H1 (cell line): ENCODE data around the gene AGRP. TPM values are rescaled to one million over a fixed set of nuclear protein-coding genes. Genes with fewer than 3 reads are reported as not detected.

Source experiments
- CTCF ChIA-PET: fragments of 300-600 bp; sonication (Branson Sonifier 250); formaldehyde crosslinking; loops from one replicate; lab custom pipeline; 2021; ENCODE audit not compliant: partially characterized antibody; lab: Charles Lee
- POLR2A ChIA-PET: fragments of 300-600 bp; sonication (Branson Sonifier 250); formaldehyde crosslinking; loops from one replicate; lab custom pipeline; 2021; ENCODE audit warnings: inconsistent platforms; ENCODE audit not compliant: partially characterized antibody; lab: Charles Lee
- DNase-seq, 2 experiments: peaks; one replicate each; pipeline versions ENCODE4 v3.0.0 to v3.0.0-alpha.2; 2010 to 2022; ENCODE audit warnings: low spot score in 2 of 2, low read depth in 1 of 2, mixed read lengths in 1 of 2
- FAIRE-seq: peaks from 2 replicates; lab custom pipeline; 2011; peaks lifted over from hg19 to GRCh38; lab: Jason Lieb, UNC
- H2AFZ ChIP-seq: 2 replicates; pipeline ENCODE4 v1.8.1; 2012; ENCODE audit warnings: low read length, inconsistent platforms
- H2AK5ac ChIP-seq: 2 replicates; pipeline ENCODE4 v1.6.1; 2013; ENCODE audit warnings: low read depth, low read length
- H2BK120ac ChIP-seq: replicated peaks from 2 replicates; pipeline ENCODE3; 2013; ENCODE audit warnings: low read depth, low read length, inconsistent platforms
- H2BK12ac ChIP-seq: 2 replicates; pipeline ENCODE4 v1.6.1; 2013; ENCODE audit warnings: low read depth, low read length
- H2BK15ac ChIP-seq: 2 replicates; pipeline ENCODE4 v1.6.1; 2013; ENCODE audit warnings: low read length
- H2BK20ac ChIP-seq: 2 replicates; pipeline ENCODE4 v1.6.1; 2013; ENCODE audit warnings: low read length
- H2BK5ac ChIP-seq: 2 replicates; pipeline ENCODE4 v1.6.1; 2013; ENCODE audit warnings: low read depth, low read length
- H3K14ac ChIP-seq: 2 replicates; pipeline ENCODE4 v1.6.1; 2013; ENCODE audit warnings: inconsistent platforms; ENCODE audit not compliant: insufficient read length
- H3K18ac ChIP-seq: 2 replicates; pipeline ENCODE4 v1.6.1; 2013; ENCODE audit warnings: low read length; ENCODE audit errors: extremely low read depth
- H3K23ac ChIP-seq: 2 replicates; pipeline ENCODE4 v1.6.1; 2013; ENCODE audit warnings: inconsistent platforms; ENCODE audit not compliant: insufficient read length
- H3K23me2 ChIP-seq: 2 replicates; pipeline ENCODE4 v1.6.1; 2013; ENCODE audit warnings: low read depth, low read length
- H3K27ac ChIP-seq: 2 replicates; pipeline ENCODE4 v1.6.1; 2011; ENCODE audit warnings: low read depth, low read length, inconsistent platforms
- H3K27me3 ChIP-seq, 4 experiments: replicated peaks in 1 of 4; 1 replicate in 1 of 4; 2 replicates in 3 of 4; pipeline versions ENCODE4 v1.6.1 to v1.8.1; 2011 to 2013; ENCODE audit warnings: low read length in 3 of 4, mild to moderate bottlenecking in 3 of 4, inconsistent platforms in 2 of 4, mixed read lengths in 2 of 4, moderate library complexity in 1 of 4; ENCODE audit not compliant: control insufficient read depth in 3 of 4, insufficient read depth in 3 of 4; ENCODE audit errors: extremely low read depth in 1 of 4
- H3K36me3 ChIP-seq, 4 experiments: 2 replicates each; pipeline versions ENCODE4 v1.6.1 to v1.8.1; 2011 to 2013; ENCODE audit warnings: mild to moderate bottlenecking in 4 of 4, low read length in 3 of 4, moderate library complexity in 2 of 4, control low read depth in 1 of 4, inconsistent platforms in 1 of 4; ENCODE audit not compliant: insufficient read depth in 4 of 4, control insufficient read depth in 2 of 4
- H3K4ac ChIP-seq: replicated peaks from 2 replicates; pipeline ENCODE3; 2013; ENCODE audit warnings: low read length, low read depth, mixed read lengths, inconsistent platforms; ENCODE audit not compliant: insufficient read length
- H3K4me1 ChIP-seq, 4 experiments: replicated peaks in 1 of 4; 1 replicate in 1 of 4; 2 replicates in 3 of 4; pipeline versions ENCODE4 v1.6.1 to v1.8.1; 2011 to 2013; ENCODE audit warnings: low read length in 3 of 4, inconsistent platforms in 2 of 4, mixed read lengths in 1 of 4; ENCODE audit not compliant: insufficient read depth in 4 of 4, control insufficient read depth in 3 of 4
- H3K4me2 ChIP-seq, 2 experiments: 2 replicates each; pipeline versions ENCODE4 v1.6.1 to v1.8.1; 2011 to 2013; ENCODE audit warnings: low read depth in 2 of 2, low read length in 2 of 2, control low read depth in 1 of 2, inconsistent platforms in 1 of 2, mild to moderate bottlenecking in 1 of 2; ENCODE audit not compliant: insufficient read depth in 1 of 2
- H3K4me3 ChIP-seq, 4 experiments: fragments of 200-600, 300-600 bp in 1 of 4; sonication (generic), shearing (Covaris generic), sonication (Bioruptor Twin) in 1 of 4; 2 replicates each; pipeline versions ENCODE4 v1.5.1 to v1.8.1; 2011 to 2016; ENCODE audit warnings: low read length in 4 of 4, low read depth in 3 of 4, control low read depth in 2 of 4, inconsistent platforms in 2 of 4, mild to moderate bottlenecking in 2 of 4, mixed read lengths in 1 of 4, moderate library complexity in 1 of 4; ENCODE audit not compliant: insufficient read depth in 2 of 4; ENCODE audit errors: extremely low read depth in 1 of 4
- H3K56ac ChIP-seq: replicated peaks from 2 replicates; pipeline ENCODE3; 2013; ENCODE audit warnings: low read depth, mild to moderate bottlenecking, mixed read lengths, low read length, inconsistent platforms; ENCODE audit not compliant: insufficient read length
- H3K79me1 ChIP-seq: 2 replicates; pipeline ENCODE4 v1.6.1; 2013; ENCODE audit warnings: low read depth, low read length, control low read depth
- H3K79me2 ChIP-seq, 2 experiments: 2 replicates each; pipeline versions ENCODE4 v1.6.1 to v1.8.1; 2012 to 2013; ENCODE audit warnings: low read length in 2 of 2, mild to moderate bottlenecking in 2 of 2, inconsistent platforms in 1 of 2; ENCODE audit not compliant: insufficient read depth in 2 of 2, control insufficient read depth in 1 of 2
- H3K9ac ChIP-seq, 4 experiments: replicated peaks in 1 of 4; 1 replicate in 1 of 4; 2 replicates in 3 of 4; pipeline versions ENCODE4 v1.6.1 to v1.8.1; 2011 to 2013; ENCODE audit warnings: low read depth in 3 of 4, low read length in 3 of 4, control low read depth in 2 of 4, mild to moderate bottlenecking in 2 of 4, moderate library complexity in 2 of 4, inconsistent platforms in 1 of 4; ENCODE audit errors: extremely low read depth in 1 of 4
- H3K9me3 ChIP-seq, 2 experiments: 2 replicates each; pipeline versions ENCODE4 v1.6.1 to v1.8.1; 2012 to 2013; ENCODE audit warnings: mild to moderate bottlenecking in 2 of 2, moderate library complexity in 2 of 2, control low read depth in 1 of 2, inconsistent platforms in 1 of 2, low read depth in 1 of 2, low read length in 1 of 2, mixed read lengths in 1 of 2; ENCODE audit not compliant: insufficient read depth in 2 of 2
- H4K20me1 ChIP-seq, 2 experiments: replicated peaks in 1 of 2; 2 replicates each; pipeline versions ENCODE3 to v1.8.1; 2011 to 2013; ENCODE audit warnings: inconsistent platforms in 2 of 2, low read length in 2 of 2, mild to moderate bottlenecking in 1 of 2; ENCODE audit not compliant: insufficient read depth in 2 of 2, control insufficient read depth in 1 of 2
- H4K5ac ChIP-seq: 2 replicates; pipeline ENCODE4 v1.6.1; 2013; ENCODE audit warnings: low read length, low read depth, mixed read lengths, inconsistent platforms; ENCODE audit not compliant: insufficient read length
- H4K8ac ChIP-seq: 2 replicates; pipeline ENCODE4 v1.8.0; 2013; ENCODE audit warnings: mild to moderate bottlenecking, moderate library complexity, low read length, inconsistent platforms; ENCODE audit not compliant: insufficient read depth; ENCODE audit errors: extremely low read depth
- H4K91ac ChIP-seq: replicated peaks from 2 replicates; pipeline ENCODE3; 2013; ENCODE audit warnings: low read length, mixed read lengths, inconsistent platforms; ENCODE audit not compliant: insufficient read length
- CREB1 ChIP-seq: IDR thresholded peaks from 2 replicates; pipeline ENCODE4 v1.6.1; 2012; ENCODE audit warnings: inconsistent platforms
- POLR2A ChIP-seq, 2 experiments: IDR thresholded peaks; 1 replicate in 1 of 2; 2 replicates in 1 of 2; pipeline ENCODE4 v1.6.1; 2011; ENCODE audit warnings: low read depth in 2 of 2, low read length in 2 of 2, mild to moderate bottlenecking in 2 of 2; ENCODE audit errors: control extremely low read depth in 1 of 2
- TCF12 ChIP-seq: IDR thresholded peaks from 2 replicates; pipeline ENCODE4 v1.6.1; 2011; ENCODE audit warnings: low read depth, mild to moderate bottlenecking, low read length
- WGBS, 2 experiments: shearing (Covaris generic) in 1 of 2; methylation state at CpG; one replicate each; pipeline versions ENCODE4 v1.1.6 to v1.1.7; 2013 to 2015; ENCODE audit warnings: low lambda C conversion rate in 2 of 2, mixed read lengths in 2 of 2, inconsistent platforms in 1 of 2, low coverage in 1 of 2, missing lambda C conversion rate in 1 of 2; ENCODE audit not compliant: insufficient replicate concordance in 2 of 2, insufficient coverage in 1 of 2, insufficient read length in 1 of 2; ENCODE audit errors: extremely low coverage in 1 of 2, missing lambda C conversion rate in 1 of 2; 5-methylcytosine and 5-hydroxymethylcytosine counted together
- polyA plus RNA-seq, 7 experiments: library from polyadenylated mRNA; depleted of rRNA in 3 of 7; stranded (reverse) in 5 of 7; unstranded in 2 of 7; fragments of >200 nt in 5 of 7; fragments of 200-250 nt in 2 of 7; gene quantifications; 1 replicate in 5 of 7; 2 replicates in 1 of 7; 4 replicates in 1 of 7; pipeline versions ENCODE4 v1.2.1 to v1.2.3, GENCODE V29; 2011 to 2013; ENCODE audit warnings: missing spikeins in 2 of 7, mixed read lengths in 2 of 7
- total RNA-seq: library from RNA; stranded (reverse); fragmentation: NEBNext Ultra II Directional; extraction: Animal tissue kit (Norgen Biotek cat#: 25700); gene quantifications from 2 replicates; pipeline ENCODE4 v1.2.1, GENCODE V29; 2021

Gene AGRP
- total and polyA plus RNA-seq, 2 of the 8 experiments (the other 6 are each of a cell fraction or from before 2014, with no cell fraction given), result not detected

DNA sequence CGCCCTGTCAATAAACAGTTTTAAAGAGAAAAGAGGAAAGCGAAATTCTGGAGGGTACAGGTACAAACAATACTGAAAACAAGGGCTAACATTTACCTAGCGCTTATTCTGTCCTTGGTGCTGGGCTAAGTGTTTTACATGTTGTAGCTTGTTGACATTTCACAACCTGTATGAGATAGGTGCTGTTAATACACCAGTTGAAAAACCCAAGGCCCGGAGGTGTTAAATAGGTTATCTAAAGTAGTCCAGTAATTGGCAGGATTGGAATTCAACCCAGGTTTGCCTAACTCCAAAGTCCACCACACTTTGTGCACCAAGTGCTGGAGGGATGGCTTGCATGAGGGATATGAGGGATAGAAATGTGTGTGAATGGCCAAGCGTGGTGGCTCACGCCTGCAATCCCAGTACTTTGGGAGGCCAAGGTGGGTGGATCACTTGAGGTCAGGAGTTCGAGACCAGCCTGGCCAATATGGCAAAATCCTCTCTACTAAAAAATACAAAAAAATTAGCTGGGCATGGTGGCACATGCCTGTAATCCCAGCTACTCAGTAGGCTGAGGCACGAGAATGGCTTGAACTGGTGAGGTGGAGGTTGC lies 5.3 kb downstream of the AGRP start:
- H2BK120ac ChIP-seq, result no peak overlapping the region
- no peak overlapping the region for H2BK20ac ChIP-seq
- FAIRE-seq, result no peak
- no peak overlapping the region for H3K56ac ChIP-seq
- no peak for DNase-seq
- no peak overlapping the region for H2AFZ ChIP-seq
- H3K36me3 ChIP-seq, result no peaks in the 10 kb centered on the region
- no peak overlapping the region for H3K4me3 ChIP-seq
- no peak overlapping the region for H4K91ac ChIP-seq
- no peak overlapping the region for H2BK12ac ChIP-seq
- no peak overlapping the region for H4K5ac ChIP-seq
- H3K9ac ChIP-seq, result no peak overlapping the region
- H2AK5ac ChIP-seq, result no peak overlapping the region
- no peak overlapping the region for H3K18ac ChIP-seq
- H3K4me1 ChIP-seq, result peaks cover 0 to 3% (median 3%) of the 10 kb centered on the region in 4 experiments; a peak in 4 of 7 replicates
- peaks cover 4 to 10% of the 10 kb centered on the region in 2 experiments for H4K20me1 ChIP-seq
- H3K4me2 ChIP-seq, result no peak overlapping the region
- H2BK5ac ChIP-seq, result no peak overlapping the region
- H3K27me3 ChIP-seq, result peaks cover 0 to 5% (median 0%) of the 10 kb centered on the region in 4 experiments; a peak in 3 of 7 replicates
- H3K9me3 ChIP-seq, result no peaks in the 10 kb centered on the region
- no peak overlapping the region for H4K8ac ChIP-seq
- no peak overlapping the region for H3K14ac ChIP-seq
- POLR2A ChIA-PET, result interaction anchor here (1.7 kb wide), 1 partner anchor 10 kb away, joined by 4 read pairs; no protein-coding TSS in a partner anchor
- WGBS, 2 experiments, result 91% methylated on average over 8 of the region's 8 CpGs; no CpG with 5 or more reads in 1 of the 2 experiments
- no peak overlapping the region for H2BK15ac ChIP-seq
- no peak overlapping the region for H3K23ac ChIP-seq
- H3K79me1 ChIP-seq, result peaks cover 6% of the 10 kb centered on the region; the same call in 1 of the 2 replicates
- H3K79me2 ChIP-seq, result peaks cover 2 to 27% of the 10 kb centered on the region in 2 experiments; a peak in 3 of 4 replicates
- H3K23me2 ChIP-seq, result peaks cover 8% of the 10 kb centered on the region; the same call in 1 of the 2 replicates
- CTCF ChIA-PET, result interaction anchor here (0.5 to 8.9 kb wide), 5 partner anchors 12 to 299 kb away, joined by 3 to 74 read pairs (median 14); no protein-coding TSS in a partner anchor
- no peak overlapping the region for H3K4ac ChIP-seq
- TF ChIP-seq POLR2A (IDR thresholded peaks at IDR 0.05; ENCODE audit: control extremely low read depth in 1 of 2, low read depth in 2 of 2, low read length in 2 of 2) (no peak), TCF12 (no peak), CREB1 (no peak)
- no peak overlapping the region for H3K27ac ChIP-seq
